GM21786 (cell line): ENCODE data around the gene KRT2.

Experiments used
- ATAC-seq: cut with Tn5 transposase; IDR thresholded peaks from one replicate; pipeline ENCODE4 v1.9.1; 2021; ENCODE audit not compliant: unreplicated experiment

KRT2 gene

GRCh38 chr12:52651726-52652261 lies at the start of gene KRT2:
Gene KRT2 (minus strand): TSS chr12:52652211. CDS start chr12:52652142, 69 bp downstream.
- no peak for ATAC-seq

GRCh38 chr12:52701281-52701680 lies 49.3 kb upstream of the KRT2 start:
- no peak for ATAC-seq

GRCh38 chr12:52699960-52700359 lies 47.9 kb upstream of the KRT2 start:
- no peak for ATAC-seq

- ATAC-seq: no peak
These were observed 47.4 kb upstream of the KRT2 start for GRCh38 chr12:52699373-52699772.

- no peak for ATAC-seq
These were observed 46.8 kb upstream of the KRT2 start for GRCh38 chr12:52698651-52699340.

- ATAC-seq: no peak
These were observed 45.1 kb upstream of the KRT2 start for GRCh38 chr12:52697058-52697582.

GRCh38 chr12:52696588-52696987 lies 44.6 kb upstream of the KRT2 start:
- ATAC-seq: no peak

- no peak for ATAC-seq
These were observed 43.0 kb upstream of the KRT2 start for GRCh38 chr12:52695039-52695438.

- no peak for ATAC-seq
These were observed 42.1 kb upstream of the KRT2 start for GRCh38 chr12:52694151-52694550.

GRCh38 chr12:52693261-52693660 lies 41.2 kb upstream of the KRT2 start:
- no peak for ATAC-seq

- ATAC-seq: no peak
These were observed 40.2 kb upstream of the KRT2 start for GRCh38 chr12:52692254-52692653.

GRCh38 chr12:52691841-52692150 lies 39.8 kb upstream of the KRT2 start:
- ATAC-seq: no peak

- ATAC-seq: no peak
These were observed 39.2 kb upstream of the KRT2 start for GRCh38 chr12:52691076-52691840.

- ATAC-seq: no peak
These were observed 38.5 kb upstream of the KRT2 start for GRCh38 chr12:52690351-52691075.

GRCh38 chr12:52689936-52690335 lies 37.9 kb upstream of the KRT2 start:
- no peak for ATAC-seq

GRCh38 chr12:52689239-52689638 lies 37.2 kb upstream of the KRT2 start:
- ATAC-seq: no peak

GRCh38 chr12:52688481-52688880 lies 36.5 kb upstream of the KRT2 start:
- ATAC-seq: no peak

- no peak for ATAC-seq
These were observed 35.7 kb upstream of the KRT2 start for GRCh38 chr12:52687497-52688385.

GRCh38 chr12:52686756-52687487 lies 34.9 kb upstream of the KRT2 start:
- no peak for ATAC-seq

- ATAC-seq: no peak
These were observed 34.1 kb upstream of the KRT2 start for GRCh38 chr12:52686063-52686462.
